HL-60 (cell line): ENCODE results near the gene CPAMD8.

Source experiments
- DNase-seq, 2 experiments: peaks; one replicate each; pipeline ENCODE4 v3.0.0-alpha.2; 2010 to 2020; ENCODE audit warnings: low read depth in 1 of 2, low spot score in 1 of 2
- H3K27ac ChIP-seq: fragments of 250-450 bp; sonication (Bioruptor Pico); replicated peaks from 2 replicates; pipeline ENCODE4 v1.5.1; 2020; ENCODE audit warnings: mild to moderate bottlenecking, moderate library complexity
- H3K27me3 ChIP-seq: fragments of 250-450 bp; sonication (Bioruptor Pico); 2 replicates; pipeline ENCODE4 v1.5.1; 2021; ENCODE audit warnings: mild to moderate bottlenecking, moderate library complexity; ENCODE audit not compliant: insufficient read depth, poor library complexity, severe bottlenecking
- H3K4me3 ChIP-seq: replicated peaks from 2 replicates; pipeline ENCODE4 v1.5.1; 2011; ENCODE audit warnings: mild to moderate bottlenecking, control low read depth, low read length; ENCODE audit not compliant: insufficient read depth
- GABPA ChIP-seq: IDR thresholded peaks from 2 replicates; pipeline ENCODE4 v1.6.1; 2012; ENCODE audit warnings: low read depth
- POLR2AphosphoS5 ChIP-seq: IDR thresholded peaks from 2 replicates; pipeline ENCODE4 v1.6.1; 2012; ENCODE audit warnings: low read depth
- REST ChIP-seq: IDR thresholded peaks from 2 replicates; pipeline ENCODE4 v1.6.1; 2012; ENCODE audit warnings: low read depth; ENCODE audit not compliant: insufficient replicate concordance
- SPI1 ChIP-seq: IDR thresholded peaks from 2 replicates; pipeline ENCODE4 v1.6.1; 2012; ENCODE audit warnings: low read depth, mild to moderate bottlenecking, borderline replicate concordance
- TF ChIP-seq, protein P1 (sequence below): IDR thresholded peaks from one replicate; pipeline ENCODE4 v1.5.1; 2011; ENCODE audit warnings: low read length, control low read depth, inconsistent platforms; ENCODE audit not compliant: insufficient read depth

CPAMD8 gene

GRCh38 chr19:16919496-16919895 is 107.1 kb downstream of the CPAMD8 start:
- no peak for TF ChIP-seq POLR2AphosphoS5
- TF ChIP-seq, protein P1, sequence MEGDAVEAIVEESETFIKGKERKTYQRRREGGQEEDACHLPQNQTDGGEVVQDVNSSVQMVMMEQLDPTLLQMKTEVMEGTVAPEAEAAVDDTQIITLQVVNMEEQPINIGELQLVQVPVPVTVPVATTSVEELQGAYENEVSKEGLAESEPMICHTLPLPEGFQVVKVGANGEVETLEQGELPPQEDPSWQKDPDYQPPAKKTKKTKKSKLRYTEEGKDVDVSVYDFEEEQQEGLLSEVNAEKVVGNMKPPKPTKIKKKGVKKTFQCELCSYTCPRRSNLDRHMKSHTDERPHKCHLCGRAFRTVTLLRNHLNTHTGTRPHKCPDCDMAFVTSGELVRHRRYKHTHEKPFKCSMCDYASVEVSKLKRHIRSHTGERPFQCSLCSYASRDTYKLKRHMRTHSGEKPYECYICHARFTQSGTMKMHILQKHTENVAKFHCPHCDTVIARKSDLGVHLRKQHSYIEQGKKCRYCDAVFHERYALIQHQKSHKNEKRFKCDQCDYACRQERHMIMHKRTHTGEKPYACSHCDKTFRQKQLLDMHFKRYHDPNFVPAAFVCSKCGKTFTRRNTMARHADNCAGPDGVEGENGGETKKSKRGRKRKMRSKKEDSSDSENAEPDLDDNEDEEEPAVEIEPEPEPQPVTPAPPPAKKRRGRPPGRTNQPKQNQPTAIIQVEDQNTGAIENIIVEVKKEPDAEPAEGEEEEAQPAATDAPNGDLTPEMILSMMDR = no peak
- no peaks in the 10 kb centered on the region for H3K27me3 ChIP-seq
- no peak overlapping the region for H3K4me3 ChIP-seq
- no peak for DNase-seq
- H3K27ac ChIP-seq = no peak overlapping the region

DNA sequence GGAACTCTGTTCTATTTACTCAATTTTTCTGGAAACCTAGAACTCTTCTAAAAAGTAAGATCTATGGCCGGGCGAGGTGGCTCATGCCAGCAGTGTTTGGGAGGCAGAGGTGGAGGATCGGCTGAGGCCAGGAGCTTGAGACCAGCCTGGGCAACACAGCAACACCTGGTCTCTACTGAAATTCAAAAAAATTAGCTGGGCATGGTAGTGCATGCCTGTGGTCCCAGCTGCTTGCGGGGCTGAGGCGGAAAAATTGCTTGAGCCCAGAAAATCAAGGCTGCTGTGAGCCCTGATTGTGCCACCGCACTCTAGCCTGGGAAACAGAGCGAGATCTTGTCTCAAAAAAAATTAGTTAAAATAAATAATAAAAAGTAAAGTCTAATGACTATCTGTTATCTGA is 109.2 kb downstream of the CPAMD8 start:
- no peaks in the 10 kb centered on the region for H3K27me3 ChIP-seq
- H3K4me3 ChIP-seq = no peak overlapping the region
- H3K27ac ChIP-seq = no peak overlapping the region
- no peak for DNase-seq
- TF ChIP-seq GABPA (no peak), SPI1 (no peak)
- TF ChIP-seq, protein P1 = no peak

DNA sequence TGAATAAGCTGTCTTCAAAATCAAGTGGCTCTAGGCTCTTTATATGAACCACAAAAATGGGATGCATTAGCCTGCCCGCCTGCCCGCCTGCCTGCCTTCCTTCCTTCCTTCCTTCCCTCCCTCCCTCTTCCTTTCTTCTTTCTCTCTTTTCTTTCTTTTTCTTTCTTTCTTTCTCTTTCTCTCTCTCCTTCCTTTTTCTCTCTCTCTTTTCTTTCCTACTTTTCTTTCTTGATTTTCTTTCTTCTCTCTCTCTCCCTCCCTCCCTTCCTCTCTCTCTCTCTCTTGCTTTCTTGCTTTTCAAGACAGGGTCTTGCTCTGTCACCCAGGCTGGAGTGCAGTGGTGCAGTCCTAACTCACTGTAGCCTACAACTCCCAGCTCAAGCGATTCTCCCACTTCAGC is 110.9 kb downstream of the CPAMD8 start:
- Histone ChIP-seq H3K4me3 (no peak overlapping the region), H3K27ac (no peak overlapping the region), H3K27me3 (no peaks in the 10 kb centered on the region)
- TF ChIP-seq GABPA (no peak), SPI1 (no peak), POLR2AphosphoS5 (no peak), REST (no peak)
- TF ChIP-seq, protein P1 = no peak
- DNase-seq = no peak

DNA sequence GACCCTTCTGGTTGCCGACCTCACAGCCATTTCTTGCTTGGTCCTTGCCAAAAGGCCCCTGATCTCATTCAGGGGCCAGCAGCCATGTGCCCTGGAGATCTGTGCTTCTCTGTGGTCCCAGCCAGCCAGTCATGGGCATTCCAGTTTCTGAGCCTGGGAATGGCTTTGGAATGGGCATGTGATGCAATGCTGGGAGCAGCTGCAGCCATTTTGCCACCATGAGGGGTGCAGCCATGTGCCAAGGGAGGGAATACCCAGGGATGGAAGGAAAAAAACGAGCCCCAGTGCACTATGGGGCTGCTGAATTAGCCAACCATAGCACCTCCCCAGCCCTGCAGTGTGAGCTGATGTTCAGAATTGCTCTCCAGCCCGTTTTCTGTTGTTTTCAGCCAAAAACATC is 111.5 kb downstream of the CPAMD8 start:
- Histone ChIP-seq H3K27ac (no peak overlapping the region), H3K4me3 (no peak overlapping the region), H3K27me3 (no peaks in the 10 kb centered on the region)
- DNase-seq = no peak
- TF ChIP-seq, protein P1 = no peak
- TF ChIP-seq GABPA (no peak), REST (no peak), POLR2AphosphoS5 (no peak), SPI1 (no peak)
